ENCODE results near the gene HPCAL1.

Gene HPCAL1

DNA sequence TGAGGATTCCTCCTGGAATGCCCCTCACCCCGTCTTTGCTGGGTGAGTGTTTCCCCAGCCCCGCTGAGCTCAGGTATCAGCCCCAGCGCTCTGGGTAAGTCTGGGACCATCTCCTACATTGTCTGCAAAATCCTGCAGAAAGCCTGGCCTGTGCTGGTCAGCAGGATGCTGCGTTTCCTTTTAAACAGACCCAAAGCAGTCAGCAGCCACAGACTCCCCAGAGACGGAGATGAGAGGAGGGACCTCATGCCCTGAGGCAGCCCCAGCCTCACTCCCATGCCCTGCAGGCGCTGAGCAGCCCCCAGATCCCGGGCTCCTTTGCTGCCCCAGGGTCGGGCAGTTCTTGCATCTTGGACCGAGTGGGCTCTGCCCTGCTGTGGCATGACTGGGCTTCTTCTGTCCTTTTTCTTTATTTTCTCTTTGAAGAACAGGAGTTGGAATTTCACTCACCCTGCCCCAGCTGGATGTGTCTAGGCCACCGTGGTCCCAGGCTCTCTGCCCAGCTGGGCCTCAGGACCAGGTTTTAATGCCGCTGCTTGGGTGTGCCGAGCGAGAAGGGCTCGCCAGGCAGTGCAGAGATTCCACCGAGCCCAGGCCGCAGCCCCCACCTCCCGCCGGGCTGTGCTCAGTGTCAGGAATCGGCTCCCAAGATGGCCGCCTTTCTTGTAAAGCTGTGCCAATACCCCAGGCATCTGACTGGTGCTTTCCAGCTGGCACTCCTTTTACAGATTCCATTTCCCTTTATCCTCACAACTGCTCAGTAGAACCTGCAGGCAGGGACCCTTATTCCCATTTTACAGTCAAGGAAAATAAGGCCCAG, 101.8 kb downstream of the HPCAL1 start:
- TF ChIP-seq, protein P1, sequence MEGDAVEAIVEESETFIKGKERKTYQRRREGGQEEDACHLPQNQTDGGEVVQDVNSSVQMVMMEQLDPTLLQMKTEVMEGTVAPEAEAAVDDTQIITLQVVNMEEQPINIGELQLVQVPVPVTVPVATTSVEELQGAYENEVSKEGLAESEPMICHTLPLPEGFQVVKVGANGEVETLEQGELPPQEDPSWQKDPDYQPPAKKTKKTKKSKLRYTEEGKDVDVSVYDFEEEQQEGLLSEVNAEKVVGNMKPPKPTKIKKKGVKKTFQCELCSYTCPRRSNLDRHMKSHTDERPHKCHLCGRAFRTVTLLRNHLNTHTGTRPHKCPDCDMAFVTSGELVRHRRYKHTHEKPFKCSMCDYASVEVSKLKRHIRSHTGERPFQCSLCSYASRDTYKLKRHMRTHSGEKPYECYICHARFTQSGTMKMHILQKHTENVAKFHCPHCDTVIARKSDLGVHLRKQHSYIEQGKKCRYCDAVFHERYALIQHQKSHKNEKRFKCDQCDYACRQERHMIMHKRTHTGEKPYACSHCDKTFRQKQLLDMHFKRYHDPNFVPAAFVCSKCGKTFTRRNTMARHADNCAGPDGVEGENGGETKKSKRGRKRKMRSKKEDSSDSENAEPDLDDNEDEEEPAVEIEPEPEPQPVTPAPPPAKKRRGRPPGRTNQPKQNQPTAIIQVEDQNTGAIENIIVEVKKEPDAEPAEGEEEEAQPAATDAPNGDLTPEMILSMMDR (IDR thresholded peaks at IDR 0.05), result no peak
- TF ChIP-seq ZFX (IDR thresholded peaks at IDR 0.05; ENCODE audit: borderline replicate concordance), result no peak
- H3K27ac ChIP-seq, result no peak overlapping the region

DNA sequence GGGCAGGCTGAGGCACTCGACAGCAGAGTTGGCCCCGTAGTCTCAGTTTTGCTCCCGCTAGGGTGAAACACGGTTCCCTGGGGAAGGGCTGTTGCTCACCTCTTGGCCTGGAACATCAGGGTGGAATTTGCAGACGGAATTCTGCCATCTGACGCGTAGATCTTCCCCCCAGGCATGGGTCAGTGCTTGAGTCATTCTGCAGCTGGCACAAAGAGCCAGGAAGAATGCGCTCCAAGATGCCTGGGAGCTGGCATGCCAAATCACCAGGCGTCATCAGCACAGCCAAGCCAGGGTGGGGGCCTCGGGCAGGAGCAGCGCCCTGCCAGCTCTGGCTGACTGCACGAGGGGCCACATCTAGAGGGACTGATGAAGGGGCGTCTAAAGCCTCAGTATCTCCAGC, 102.7 kb downstream of the HPCAL1 start:
- no peak for TF ChIP-seq ZFX (IDR thresholded peaks at IDR 0.05; ENCODE audit: borderline replicate concordance)
- TF ChIP-seq, protein P1 (IDR thresholded peaks at IDR 0.05), result no peak

DNA sequence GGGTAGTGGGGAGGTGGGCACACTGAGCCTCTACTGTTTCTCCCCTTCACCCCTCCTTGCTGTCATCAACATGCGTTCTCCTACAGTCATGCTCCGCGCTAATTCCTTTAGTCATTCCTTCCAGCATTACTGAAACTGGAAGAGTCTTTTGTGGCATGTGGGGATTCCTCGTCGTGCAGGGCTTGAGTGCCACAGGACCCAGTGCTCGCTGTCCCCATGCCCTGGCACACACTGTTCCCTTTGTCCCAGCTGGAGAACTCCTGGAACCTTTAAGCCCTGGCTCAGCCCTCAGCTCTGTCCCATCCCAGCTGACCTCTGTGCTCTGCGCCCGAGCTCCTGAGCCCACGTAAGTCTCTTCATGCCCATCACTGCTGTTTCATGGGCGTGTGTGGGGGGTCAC, 103.3 kb downstream of the HPCAL1 start:
- H3K27ac ChIP-seq, result no peak overlapping the region
- TF ChIP-seq, protein P1 (IDR thresholded peaks at IDR 0.05), result no peak
- TF ChIP-seq ZFX (IDR thresholded peaks at IDR 0.05; ENCODE audit: borderline replicate concordance), result no peak

More for the DNA sequence above, 102.7 kb downstream of the HPCAL1 start:
- H3K27ac ChIP-seq, result no peak overlapping the region

DNA sequence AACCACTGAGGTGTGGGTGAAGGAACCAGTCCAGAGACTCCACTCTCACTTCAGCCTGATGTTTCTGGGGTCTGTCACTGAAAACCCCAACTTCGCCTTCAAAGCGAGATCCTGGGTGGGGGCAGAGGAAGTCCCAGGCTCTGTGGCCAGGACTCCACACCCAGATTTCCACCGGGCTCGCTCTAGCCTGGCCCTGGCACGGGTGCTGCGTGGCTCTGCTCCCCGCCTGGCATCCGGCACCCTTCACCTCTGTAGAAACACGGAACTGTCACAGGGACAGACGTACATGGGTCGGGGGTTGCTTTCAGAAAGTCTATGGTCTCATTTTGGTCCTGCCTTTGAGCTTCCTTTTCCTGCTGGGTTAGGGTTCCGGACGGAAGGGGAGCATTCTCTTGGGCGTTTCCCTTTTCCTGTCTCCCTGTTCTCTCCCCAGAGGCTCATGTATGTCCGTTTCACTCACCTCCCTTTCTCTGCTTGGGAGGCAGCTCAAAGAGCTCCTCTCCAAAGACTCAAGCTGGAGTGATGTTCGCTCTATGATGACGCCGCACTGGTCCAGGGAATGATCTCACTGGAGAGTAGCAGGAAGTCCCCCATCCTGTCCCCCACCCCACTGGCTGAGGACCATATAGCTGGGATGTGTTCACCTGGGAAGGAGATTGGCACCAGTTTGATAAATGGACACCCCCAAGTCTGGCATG, 103.9 kb downstream of the HPCAL1 start:
- H3K27ac ChIP-seq, result no peak overlapping the region
- TF ChIP-seq ZFX (IDR thresholded peaks at IDR 0.05; ENCODE audit: borderline replicate concordance), result no peak
- TF ChIP-seq, protein P1 (IDR thresholded peaks at IDR 0.05), result no peak

DNA sequence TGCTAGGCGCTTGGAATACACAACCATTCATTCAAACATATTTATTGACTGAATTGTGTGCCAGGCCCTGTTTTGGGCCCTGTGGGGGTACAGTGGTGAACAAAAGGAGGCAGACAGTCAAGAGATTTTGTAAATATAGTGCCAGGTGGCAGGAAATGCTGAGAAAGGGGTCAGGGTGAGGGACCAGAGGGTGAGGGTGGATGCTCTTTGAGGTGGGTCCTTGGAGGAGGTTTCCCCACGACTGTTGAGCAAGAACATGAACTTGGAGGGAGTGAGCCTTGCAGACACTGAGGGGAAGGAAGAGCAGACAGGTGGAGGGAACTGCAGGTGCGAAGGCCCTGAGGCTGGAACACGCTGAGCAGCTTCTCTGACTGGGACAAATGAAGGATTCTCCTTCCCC, 104.7 kb downstream of the HPCAL1 start:
- peak overlapping the region; percentile 80 for H3K27ac ChIP-seq

DNA sequence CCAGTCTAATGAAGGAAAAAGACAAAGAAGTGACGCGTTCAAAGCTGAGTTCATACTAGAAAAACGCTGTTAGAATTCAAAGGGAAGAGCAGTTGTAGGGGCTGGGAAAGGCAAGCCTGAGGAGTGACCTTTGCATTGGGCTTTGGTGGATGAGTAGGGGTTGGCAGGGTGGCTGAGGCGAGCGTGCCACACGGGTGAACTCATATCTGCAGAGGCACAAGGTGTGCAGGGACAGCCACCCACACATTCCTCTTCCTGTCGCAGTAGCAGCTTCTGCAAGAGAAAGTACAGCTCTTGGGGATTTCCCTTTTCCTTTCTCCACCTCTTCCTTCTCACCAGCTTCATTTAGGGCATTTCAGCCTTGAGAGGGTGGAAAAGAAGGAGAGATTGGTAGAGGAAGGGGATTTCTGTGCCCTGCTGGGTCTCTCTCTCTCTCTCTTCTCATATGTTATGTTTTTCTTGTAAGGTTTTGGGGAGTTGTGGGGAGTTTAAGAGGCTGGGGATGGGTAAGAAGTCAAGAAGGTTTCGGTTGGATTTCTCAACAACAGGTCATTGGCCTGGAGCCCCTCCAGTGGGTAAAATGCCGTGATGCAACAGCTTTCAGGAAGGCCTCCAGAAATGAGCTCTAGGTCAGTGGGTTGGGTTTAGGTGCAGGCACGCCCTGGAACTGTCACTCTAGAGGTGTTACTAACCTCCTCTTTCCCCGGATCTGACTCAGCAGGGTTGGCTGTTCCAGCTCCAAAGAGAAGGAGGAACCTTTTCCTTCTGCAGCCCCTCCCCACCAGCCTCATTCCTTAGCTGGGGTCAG, 105.3 kb downstream of the HPCAL1 start:
- peak overlapping the region; percentile 80 for H3K27ac ChIP-seq
- no peak for TF ChIP-seq ZFX (IDR thresholded peaks at IDR 0.05; ENCODE audit: borderline replicate concordance)
- TF ChIP-seq, protein P1 (IDR thresholded peaks at IDR 0.05), result no peak

More for the DNA sequence above, 104.7 kb downstream of the HPCAL1 start:
- TF ChIP-seq ZFX (IDR thresholded peaks at IDR 0.05; ENCODE audit: borderline replicate concordance), result no peak
- TF ChIP-seq, protein P1 (IDR thresholded peaks at IDR 0.05), result no peak

Data from 22Rv1 (cell line).